GM12878 (cell line): ENCODE data around the gene KDF1. TPM values are rescaled to one million over a fixed set of nuclear protein-coding genes. Genes with fewer than 3 reads are reported as not detected.

ENCODE experiments used
- ATAC-seq: fragments of 200-7000 bp; cut with Tn5 transposase; 3 replicates; pipeline ENCODE4 v1.9.1; 2020; ENCODE audit warnings: mild to moderate bottlenecking, moderate library complexity
- BruUV-seq: library from RNA; stranded (reverse); fragments of 400-500 nt; replicated peaks from 2 replicates; lab custom pipeline; 2021; lab: Mats Ljungman, UMichigan
- CTCF ChIA-PET: fragments of 300-600 bp; sonication (Branson Sonifier 250); formaldehyde crosslinking; extraction: SDS; loops from one replicate; lab custom pipeline; 2021; ENCODE audit warnings: inconsistent platforms; lab: Yijun Ruan, JAX
- POLR2A ChIA-PET: fragments of 350-600 bp; formaldehyde crosslinking; extraction: SDS; loops from one replicate; lab custom pipeline; 2021; ENCODE audit warnings: inconsistent platforms; lab: Charles Lee
- RAD21 ChIA-PET: fragments of 300-600 bp; sonication (Branson Sonifier 250); formaldehyde crosslinking; loops from one replicate; lab custom pipeline; 2023; ENCODE audit warnings: antibody characterized with exemption; ENCODE audit not compliant: unreplicated experiment; lab: Charles Lee
- SMC1A ChIA-PET: fragments of 300-600 bp; sonication (Branson Sonifier 250); formaldehyde crosslinking; loops from one replicate; lab custom pipeline; 2023; ENCODE audit not compliant: unreplicated experiment, uncharacterized antibody; lab: Charles Lee
- DNase-seq: peaks from one replicate; pipeline ENCODE4 v3.0.0-alpha.2; 2011; ENCODE audit warnings: low read depth, low spot score
- FAIRE-seq: peaks from 3 replicates; lab custom pipeline; 2011; peaks lifted over from hg19 to GRCh38; lab: Jason Lieb, UNC
- H2AFZ ChIP-seq: 2 replicates; pipeline ENCODE4 v1.6.0; 2011; ENCODE audit warnings: low read depth, low read length, control low read depth; ENCODE audit not compliant: control insufficient read depth
- H3K27ac ChIP-seq: 2 replicates; pipeline ENCODE4 v1.5.1; 2011; ENCODE audit warnings: control low read depth; ENCODE audit not compliant: control insufficient read depth, insufficient read depth
- H3K27me3 ChIP-seq, 2 experiments: replicated peaks in 1 of 2; 2 replicates each; pipeline versions ENCODE4 v1.6.0 to v1.6.1; 2011; ENCODE audit warnings: low read length in 1 of 2; ENCODE audit not compliant: control insufficient read depth in 2 of 2, insufficient read depth in 2 of 2
- H3K36me3 ChIP-seq, 2 experiments: 2 replicates each; pipeline ENCODE4 v1.5.1; 2011; ENCODE audit warnings: low read length in 1 of 2; ENCODE audit not compliant: control insufficient read depth in 2 of 2, insufficient read depth in 2 of 2
- H3K4me1 ChIP-seq: 2 replicates; pipeline ENCODE4 v1.6.1; 2011; ENCODE audit warnings: mild to moderate bottlenecking, low read length, moderate library complexity, mixed read lengths; ENCODE audit not compliant: control insufficient read depth, insufficient read depth
- H3K4me2 ChIP-seq: 2 replicates; pipeline ENCODE4 v1.6.0; 2011; ENCODE audit warnings: control low read depth; ENCODE audit not compliant: control insufficient read depth, insufficient read depth
- H3K4me3 ChIP-seq: fragments of 200-600 bp; sonication (generic); 2 replicates; pipeline ENCODE4 v1.5.1; 2016
- H3K79me2 ChIP-seq: 2 replicates; pipeline ENCODE4 v1.6.0; 2011; ENCODE audit warnings: low read length; ENCODE audit not compliant: control insufficient read depth, insufficient read depth
- H3K9ac ChIP-seq: 2 replicates; pipeline ENCODE4 v1.8.0; 2011; ENCODE audit warnings: low read length, control low read depth, mixed read lengths; ENCODE audit not compliant: control insufficient read depth, insufficient read depth
- H3K9me3 ChIP-seq: replicated peaks from 3 replicates; pipeline ENCODE4 v1.5.1; 2011; ENCODE audit warnings: mild to moderate bottlenecking, low read length; ENCODE audit not compliant: control insufficient read depth, insufficient read depth
- H4K20me1 ChIP-seq: 2 replicates; pipeline ENCODE4 v1.6.0; 2011; ENCODE audit not compliant: control insufficient read depth, insufficient read depth
- ASH2L ChIP-seq: fragments of 300-600, 200-600 bp; sonication (generic); IDR thresholded peaks from 2 replicates; pipeline ENCODE4 v1.6.1; 2017; ENCODE audit warnings: low read depth, mild to moderate bottlenecking, borderline replicate concordance
- EZH2 ChIP-seq: IDR thresholded peaks from 2 replicates; pipeline ENCODE4 v1.6.1; 2012; ENCODE audit warnings: low read depth, mild to moderate bottlenecking, control low read depth, inconsistent platforms, low read length, borderline replicate concordance; ENCODE audit not compliant: control insufficient read depth
- FOXK2 ChIP-seq: fragments of 450-650 bp; IDR thresholded peaks from 2 replicates; pipeline ENCODE4 v1.6.1; 2017; ENCODE audit warnings: mild to moderate bottlenecking, moderate library complexity
- HDAC6 ChIP-seq: fragments of 200-600 bp; sonication (generic); IDR thresholded peaks from one replicate; pipeline ENCODE4 v1.8.0; 2017; ENCODE audit warnings: antibody characterized with exemption; ENCODE audit not compliant: unreplicated experiment
- HDGF ChIP-seq: fragments of 450-650 bp; IDR thresholded peaks from 2 replicates; pipeline ENCODE4 v1.6.1; 2016; ENCODE audit warnings: antibody characterized with exemption
- MTA3 ChIP-seq: IDR thresholded peaks from 2 replicates; pipeline ENCODE4 v1.6.1; 2012; ENCODE audit warnings: low read length, inconsistent platforms, borderline replicate concordance
- NFXL1 ChIP-seq: fragments of 450-650 bp; IDR thresholded peaks from 2 replicates; pipeline ENCODE4 v1.6.1; 2017; ENCODE audit warnings: antibody characterized with exemption, mild to moderate bottlenecking, borderline replicate concordance
- PAX8 ChIP-seq: fragments of 450-650 bp; IDR thresholded peaks from 2 replicates; pipeline ENCODE4 v1.6.1; 2017; ENCODE audit warnings: mild to moderate bottlenecking, moderate library complexity
- SUZ12 ChIP-seq: fragments of 200-600 bp; sonication (generic); IDR thresholded peaks from one replicate; pipeline ENCODE4 v1.6.1; 2018; ENCODE audit warnings: antibody characterized with exemption, mild to moderate bottlenecking; ENCODE audit not compliant: unreplicated experiment
- TCF3 ChIP-seq: IDR thresholded peaks from 2 replicates; pipeline ENCODE4 v1.6.1; 2012; ENCODE audit warnings: low read depth, mild to moderate bottlenecking, low read length, borderline replicate concordance; ENCODE audit not compliant: insufficient read depth
- TCF7 ChIP-seq: IDR thresholded peaks from 2 replicates; pipeline ENCODE4 v1.6.1; 2014; ENCODE audit warnings: antibody characterized with exemption, borderline replicate concordance
- YBX1 ChIP-seq: fragments of 450-650 bp; IDR thresholded peaks from 2 replicates; pipeline ENCODE4 v1.6.1; 2016; ENCODE audit warnings: antibody characterized with exemption
- ZNF384 ChIP-seq: IDR thresholded peaks from 2 replicates; pipeline ENCODE4 v1.6.1; 2012; ENCODE audit warnings: low read depth, mild to moderate bottlenecking, low read length, improper control_type of control experiment, borderline replicate concordance
- WGBS: methylation state at CpG from one replicate; pipeline ENCODE4 v1.1.6; 2016; ENCODE audit warnings: low lambda C conversion rate; ENCODE audit not compliant: insufficient replicate concordance, insufficient coverage; ENCODE audit errors: missing lambda C conversion rate; 5-methylcytosine and 5-hydroxymethylcytosine counted together
- in situ Hi-C: fragments of 300-500 bp; cut with MboI; formaldehyde crosslinking; loops from 9 replicates; pipeline ENCODE4 v1.14.3; 2018; ENCODE audit warnings: mixed read lengths
- intact Hi-C: fragments of 100-400 bp; cut with micrococcal nuclease; formaldehyde crosslinking; loops from one replicate; pipeline ENCODE4 v1.14.2; 2022; ENCODE audit not compliant: unreplicated experiment
- polyA plus RNA-seq, 11 experiments: library from polyadenylated mRNA; depleted of rRNA in 4 of 11; unstranded in 6 of 11; stranded (reverse) in 5 of 11; fragments of >200 nt; fragmentation: Nextera tagmentation in 4 of 11; fragmentation: Illumina TruSeq in 1 of 11; extraction: Ambion mirVana in 4 of 11; extraction: Trizol in 1 of 11; gene quantifications; 1 replicate in 1 of 11; 2 replicates in 10 of 11; pipeline versions ENCODE4 v1.2.1 to v1.2.3, GENCODE V29; 2011 to 2016; ENCODE audit warnings: inconsistent platforms in 2 of 11, missing spikeins in 2 of 11, low read depth in 1 of 11
- total RNA-seq, 4 experiments: library from RNA; depleted of rRNA in 3 of 4; stranded (reverse); fragments of >200 nt in 3 of 4; fragmentation: Illumina TruSeq in 1 of 4; extraction: Trizol in 1 of 4; gene quantifications; 2 replicates each; pipeline versions ENCODE4 v1.2.1 to v1.2.3, GENCODE V29; 2013 to 2021
- TF ChIP-seq, protein P1 (sequence below): fragments of 450-650 bp; IDR thresholded peaks from 2 replicates; pipeline ENCODE4 v1.6.1; 2016; ENCODE audit warnings: mild to moderate bottlenecking, moderate library complexity, borderline replicate concordance
- TF ChIP-seq, protein P2 (sequence below): fragments of 450-650 bp; IDR thresholded peaks from 2 replicates; pipeline ENCODE4 v1.6.1; 2014; ENCODE audit warnings: mild to moderate bottlenecking
- TF ChIP-seq, protein P3 (sequence below): fragments of 450-650 bp; IDR thresholded peaks from 2 replicates; pipeline ENCODE4 v1.6.1; 2016; ENCODE audit warnings: mild to moderate bottlenecking

KDF1 gene
- total and polyA plus RNA-seq, 10 of the 15 experiments (the other 5 are each of a cell fraction or from before 2014, with no cell fraction given), result 0.03 to 0.13 (median 0.04) TPM; not detected in 7

DNA sequence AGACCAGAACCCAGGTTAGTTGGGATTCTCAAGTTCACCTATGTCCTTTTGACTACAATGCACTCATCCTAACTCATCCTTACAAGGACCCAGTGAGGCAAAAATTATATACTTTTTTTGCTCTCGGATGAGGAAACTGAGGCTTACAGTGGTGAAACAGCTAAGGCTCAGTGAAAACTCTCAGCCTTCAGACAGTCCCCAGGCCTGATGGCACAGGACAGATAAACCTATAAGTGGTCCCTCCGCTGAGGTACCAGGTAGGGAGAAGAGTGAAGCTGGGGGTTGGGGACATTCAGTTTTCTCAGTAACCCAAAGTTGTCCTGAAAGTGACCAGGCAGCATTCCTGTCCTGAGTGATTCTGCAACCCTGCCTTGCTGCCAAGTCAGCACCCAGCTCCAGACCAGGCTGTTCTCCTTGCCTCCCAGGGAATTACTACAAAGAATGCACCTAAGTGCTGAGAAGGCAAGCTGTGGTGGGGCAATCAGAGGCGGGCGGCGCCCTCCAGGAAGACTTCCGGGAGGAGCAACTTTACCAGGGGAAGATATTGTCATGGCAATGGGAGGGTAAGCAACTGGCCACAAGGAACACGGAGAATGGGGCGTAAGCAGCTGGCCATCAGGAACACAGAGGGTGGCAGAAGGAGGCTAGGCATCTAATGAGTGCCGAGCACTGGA lies 47.8 kb upstream of the KDF1 start:
- in situ Hi-C loops, result no loop called here
- H3K9me3 ChIP-seq, result no peaks in the 10 kb centered on the region
- FAIRE-seq (no peak), DNase-seq (no peak), ATAC-seq (no peak)
- ChIA-PET CTCF (interaction anchor here (1.0 to 3.9 kb wide), 3 partner anchors 10 to 38 kb away, joined by 3 to 31 read pairs (median 3); no protein-coding TSS in a partner anchor), RAD21 (interaction anchor here (0.7 kb wide), 1 partner anchor 699 kb away, joined by 3 read pairs; no protein-coding TSS in a partner anchor), SMC1A (interaction anchor here (0.7 kb wide), 1 partner anchor 84 kb away, joined by 3 read pairs; no protein-coding TSS in a partner anchor), POLR2A (interaction anchor here (0.7 kb wide), 1 partner anchor 15 kb away, joined by 9 read pairs; no protein-coding TSS in a partner anchor)
- H3K4me3 ChIP-seq, result no peak overlapping the region
- no peak overlapping the region for H3K4me2 ChIP-seq
- no peaks in the 10 kb centered on the region for H4K20me1 ChIP-seq
- no peaks in the 10 kb centered on the region for H3K79me2 ChIP-seq
- H2AFZ ChIP-seq, result no peak overlapping the region
- no peaks in the 10 kb centered on the region for H3K36me3 ChIP-seq
- no peak overlapping the region for H3K9ac ChIP-seq
- H3K27ac ChIP-seq, result no peak overlapping the region
- 60% methylated on average over 9 of the region's 9 CpGs for WGBS
- intact Hi-C loops, result no loop called here
- no TSS peak for BruUV-seq
- no peaks in the 10 kb centered on the region for H3K4me1 ChIP-seq
- H3K27me3 ChIP-seq, result peaks cover 3 to 5% of the 10 kb centered on the region in 2 experiments; a peak in 3 of 4 replicates
- no peak for TF ChIP-seq EZH2
- TF ChIP-seq PAX8, result no peak
- no peak for TF ChIP-seq HDAC6
- TF ChIP-seq YBX1, result no peak
- TF ChIP-seq TCF7, result no peak
- TF ChIP-seq NFXL1, result no peak
- no peak for TF ChIP-seq TCF3
- no peak for TF ChIP-seq ASH2L
- TF ChIP-seq, protein P1, sequence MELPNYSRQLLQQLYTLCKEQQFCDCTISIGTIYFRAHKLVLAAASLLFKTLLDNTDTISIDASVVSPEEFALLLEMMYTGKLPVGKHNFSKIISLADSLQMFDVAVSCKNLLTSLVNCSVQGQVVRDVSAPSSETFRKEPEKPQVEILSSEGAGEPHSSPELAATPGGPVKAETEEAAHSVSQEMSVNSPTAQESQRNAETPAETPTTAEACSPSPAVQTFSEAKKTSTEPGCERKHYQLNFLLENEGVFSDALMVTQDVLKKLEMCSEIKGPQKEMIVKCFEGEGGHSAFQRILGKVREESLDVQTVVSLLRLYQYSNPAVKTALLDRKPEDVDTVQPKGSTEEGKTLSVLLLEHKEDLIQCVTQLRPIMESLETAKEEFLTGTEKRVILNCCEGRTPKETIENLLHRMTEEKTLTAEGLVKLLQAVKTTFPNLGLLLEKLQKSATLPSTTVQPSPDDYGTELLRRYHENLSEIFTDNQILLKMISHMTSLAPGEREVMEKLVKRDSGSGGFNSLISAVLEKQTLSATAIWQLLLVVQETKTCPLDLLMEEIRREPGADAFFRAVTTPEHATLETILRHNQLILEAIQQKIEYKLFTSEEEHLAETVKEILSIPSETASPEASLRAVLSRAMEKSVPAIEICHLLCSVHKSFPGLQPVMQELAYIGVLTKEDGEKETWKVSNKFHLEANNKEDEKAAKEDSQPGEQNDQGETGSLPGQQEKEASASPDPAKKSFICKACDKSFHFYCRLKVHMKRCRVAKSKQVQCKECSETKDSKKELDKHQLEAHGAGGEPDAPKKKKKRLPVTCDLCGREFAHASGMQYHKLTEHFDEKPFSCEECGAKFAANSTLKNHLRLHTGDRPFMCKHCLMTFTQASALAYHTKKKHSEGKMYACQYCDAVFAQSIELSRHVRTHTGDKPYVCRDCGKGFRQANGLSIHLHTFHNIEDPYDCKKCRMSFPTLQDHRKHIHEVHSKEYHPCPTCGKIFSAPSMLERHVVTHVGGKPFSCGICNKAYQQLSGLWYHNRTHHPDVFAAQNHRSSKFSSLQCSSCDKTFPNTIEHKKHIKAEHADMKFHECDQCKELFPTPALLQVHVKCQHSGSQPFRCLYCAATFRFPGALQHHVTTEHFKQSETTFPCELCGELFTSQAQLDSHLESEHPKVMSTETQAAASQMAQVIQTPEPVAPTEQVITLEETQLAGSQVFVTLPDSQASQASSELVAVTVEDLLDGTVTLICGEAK, result no peak
- TF ChIP-seq, protein P2, sequence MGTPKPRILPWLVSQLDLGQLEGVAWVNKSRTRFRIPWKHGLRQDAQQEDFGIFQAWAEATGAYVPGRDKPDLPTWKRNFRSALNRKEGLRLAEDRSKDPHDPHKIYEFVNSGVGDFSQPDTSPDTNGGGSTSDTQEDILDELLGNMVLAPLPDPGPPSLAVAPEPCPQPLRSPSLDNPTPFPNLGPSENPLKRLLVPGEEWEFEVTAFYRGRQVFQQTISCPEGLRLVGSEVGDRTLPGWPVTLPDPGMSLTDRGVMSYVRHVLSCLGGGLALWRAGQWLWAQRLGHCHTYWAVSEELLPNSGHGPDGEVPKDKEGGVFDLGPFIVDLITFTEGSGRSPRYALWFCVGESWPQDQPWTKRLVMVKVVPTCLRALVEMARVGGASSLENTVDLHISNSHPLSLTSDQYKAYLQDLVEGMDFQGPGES, result no peak
- TF ChIP-seq, protein P3, sequence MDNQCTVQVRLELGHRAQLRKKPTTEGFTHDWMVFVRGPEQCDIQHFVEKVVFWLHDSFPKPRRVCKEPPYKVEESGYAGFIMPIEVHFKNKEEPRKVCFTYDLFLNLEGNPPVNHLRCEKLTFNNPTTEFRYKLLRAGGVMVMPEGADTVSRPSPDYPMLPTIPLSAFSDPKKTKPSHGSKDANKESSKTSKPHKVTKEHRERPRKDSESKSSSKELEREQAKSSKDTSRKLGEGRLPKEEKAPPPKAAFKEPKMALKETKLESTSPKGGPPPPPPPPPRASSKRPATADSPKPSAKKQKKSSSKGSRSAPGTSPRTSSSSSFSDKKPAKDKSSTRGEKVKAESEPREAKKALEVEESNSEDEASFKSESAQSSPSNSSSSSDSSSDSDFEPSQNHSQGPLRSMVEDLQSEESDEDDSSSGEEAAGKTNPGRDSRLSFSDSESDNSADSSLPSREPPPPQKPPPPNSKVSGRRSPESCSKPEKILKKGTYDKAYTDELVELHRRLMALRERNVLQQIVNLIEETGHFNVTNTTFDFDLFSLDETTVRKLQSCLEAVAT, result no peak
- no peak for TF ChIP-seq FOXK2
- no peak for TF ChIP-seq HDGF
- TF ChIP-seq ZNF384, result no peak
- TF ChIP-seq MTA3, result no peak
- TF ChIP-seq SUZ12, result no peak
